HEK293T (cell line): ENCODE data around the gene DOCK9.

ENCODE experiments used
- CTCF ChIA-PET: fragments of 350-600 bp; formaldehyde crosslinking; extraction: SDS; loops from one replicate; lab custom pipeline; 2021; ENCODE audit warnings: antibody characterized with exemption, inconsistent platforms; lab: Yijun Ruan, JAX
- POLR2A ChIA-PET: fragments of 350-600 bp; formaldehyde crosslinking; extraction: SDS; loops from one replicate; lab custom pipeline; 2020; ENCODE audit warnings: antibody characterized with exemption, inconsistent platforms; lab: Yijun Ruan, JAX
- DNase-seq: peaks from one replicate; pipeline ENCODE4 v3.0.0; 2012; ENCODE audit warnings: mixed read lengths; ENCODE audit errors: extremely low spot score
- ARNT ChIP-seq: fragments of 450-650 bp; IDR thresholded peaks from 2 replicates; pipeline ENCODE4 v1.6.1; 2017; ENCODE audit warnings: mild to moderate bottlenecking
- BHLHE40 ChIP-seq: fragments of 450-650 bp; IDR thresholded peaks from 2 replicates; pipeline ENCODE4 v1.6.1; 2016; ENCODE audit warnings: mild to moderate bottlenecking, moderate library complexity, borderline replicate concordance
- CTBP1 ChIP-seq: fragments of 450-650 bp; IDR thresholded peaks from 2 replicates; pipeline ENCODE4 v1.6.1; 2016; ENCODE audit warnings: borderline replicate concordance
- ELF4 ChIP-seq: fragments of 450-650 bp; IDR thresholded peaks from 2 replicates; pipeline ENCODE4 v1.6.1; 2017; ENCODE audit warnings: antibody characterized with exemption
- FOXA1 ChIP-seq: fragments of 450-650 bp; IDR thresholded peaks from 2 replicates; pipeline ENCODE4 v1.6.1; 2016; ENCODE audit warnings: mild to moderate bottlenecking
- FOXK2 ChIP-seq: fragments of 450-650 bp; IDR thresholded peaks from 2 replicates; pipeline ENCODE4 v1.6.1; 2016; ENCODE audit warnings: mild to moderate bottlenecking
- FOXM1 ChIP-seq: fragments of 450-650 bp; IDR thresholded peaks from 2 replicates; pipeline ENCODE4 v1.6.1; 2017; ENCODE audit warnings: mild to moderate bottlenecking, borderline replicate concordance
- HDGF ChIP-seq: fragments of 450-650 bp; IDR thresholded peaks from 2 replicates; pipeline ENCODE4 v1.6.1; 2017; ENCODE audit warnings: antibody characterized with exemption, borderline replicate concordance
- L3MBTL2 ChIP-seq: fragments of 450-650 bp; conservative IDR thresholded peaks from 2 replicates; pipeline ENCODE4 v1.6.1; 2016; ENCODE audit warnings: mild to moderate bottlenecking
- LEF1 ChIP-seq: fragments of 450-650 bp; IDR thresholded peaks from 2 replicates; pipeline ENCODE4 v1.6.1; 2017; ENCODE audit warnings: mild to moderate bottlenecking, borderline replicate concordance
- NFRKB ChIP-seq: fragments of 450-650 bp; IDR thresholded peaks from 2 replicates; pipeline ENCODE4 v1.6.1; 2016; ENCODE audit warnings: mild to moderate bottlenecking, moderate library complexity
- PKNOX1 ChIP-seq: fragments of 450-650 bp; IDR thresholded peaks from 2 replicates; pipeline ENCODE4 v1.6.1; 2016
- SP1 ChIP-seq: fragments of 450-650 bp; IDR thresholded peaks from 2 replicates; pipeline ENCODE4 v1.6.1; 2017
- SUZ12 ChIP-seq: fragments of 450-650 bp; IDR thresholded peaks from 2 replicates; pipeline ENCODE4 v1.6.1; 2016; ENCODE audit warnings: mild to moderate bottlenecking
- TARDBP ChIP-seq: fragments of 450-650 bp; IDR thresholded peaks from 2 replicates; pipeline ENCODE4 v1.6.1; 2016
- ZNF384 ChIP-seq: fragments of 450-650 bp; IDR thresholded peaks from 2 replicates; pipeline ENCODE4 v1.6.1; 2016

Gene DOCK9

GRCh38 chr13:98787996-98788395 lies 189.9 kb downstream of the DOCK9 start:
- ChIA-PET CTCF (no interaction called here), POLR2A (no interaction called here)
- TF ChIP-seq NFRKB (no peak), FOXK2 (no peak), CTBP1 (no peak), SUZ12 (no peak), FOXM1 (no peak), FOXA1 (no peak), PKNOX1 (no peak), LEF1 (no peak)
- DNase-seq = no peak

DNA sequence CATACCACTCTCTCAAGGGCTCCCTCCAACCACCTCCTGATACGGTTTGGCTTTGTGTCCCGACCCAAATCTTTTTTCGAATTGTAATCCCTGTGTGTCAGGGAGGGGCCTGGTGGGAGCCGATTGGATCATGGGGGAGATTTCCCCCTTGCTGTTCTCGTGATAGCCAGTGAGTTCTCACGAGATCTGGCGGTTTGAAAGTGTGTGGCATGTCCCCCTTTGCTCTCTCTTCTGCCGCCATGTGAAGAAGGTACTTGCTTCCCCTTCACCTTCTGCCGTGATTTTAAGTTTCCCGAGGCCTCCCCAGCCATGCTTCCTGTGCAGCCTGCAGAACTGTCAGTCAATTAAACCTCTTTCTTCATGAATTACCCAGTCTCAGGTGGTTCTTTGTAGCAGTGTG lies 190.7 kb downstream of the DOCK9 start:
- TF ChIP-seq ZNF384 = no peak
- no peak for TF ChIP-seq SP1
- POLR2A ChIA-PET = no interaction called here
- CTCF ChIA-PET = no interaction called here

GRCh38 chr13:98786023-98786422 lies 191.8 kb downstream of the DOCK9 start:
- ChIA-PET POLR2A (no interaction called here), CTCF (no interaction called here)
- no peak for DNase-seq
- TF ChIP-seq SP1 = no peak

More for the DNA sequence above, 190.7 kb downstream of the DOCK9 start:
- DNase-seq = no peak

DNA sequence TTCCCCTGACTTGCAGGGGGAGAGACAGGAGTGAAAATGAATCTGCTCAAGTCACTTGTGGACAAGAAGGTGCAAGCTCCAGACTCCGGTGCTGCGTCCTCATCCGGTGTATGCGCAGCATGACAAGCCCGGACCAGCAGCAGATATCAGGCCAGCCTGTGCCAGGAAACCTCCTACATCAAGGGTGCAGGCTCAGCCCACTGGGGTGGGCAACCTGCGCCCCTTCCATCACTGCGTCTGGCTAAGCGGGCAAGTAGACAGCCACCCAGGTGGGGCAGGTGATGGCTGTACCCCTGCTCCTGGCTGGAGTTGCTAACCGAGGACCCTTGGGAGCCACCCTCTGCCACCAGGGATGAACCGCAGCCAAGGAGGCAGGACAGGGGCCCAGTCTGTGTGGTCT lies 192.5 kb downstream of the DOCK9 start:
- TF ChIP-seq FOXK2 = no peak
- no peak for TF ChIP-seq L3MBTL2
- no peak for TF ChIP-seq ELF4
- no peak for TF ChIP-seq ZNF384
- no peak for TF ChIP-seq CTBP1
- POLR2A ChIA-PET = no interaction called here
- no peak for DNase-seq
- CTCF ChIA-PET = no interaction called here

DNA sequence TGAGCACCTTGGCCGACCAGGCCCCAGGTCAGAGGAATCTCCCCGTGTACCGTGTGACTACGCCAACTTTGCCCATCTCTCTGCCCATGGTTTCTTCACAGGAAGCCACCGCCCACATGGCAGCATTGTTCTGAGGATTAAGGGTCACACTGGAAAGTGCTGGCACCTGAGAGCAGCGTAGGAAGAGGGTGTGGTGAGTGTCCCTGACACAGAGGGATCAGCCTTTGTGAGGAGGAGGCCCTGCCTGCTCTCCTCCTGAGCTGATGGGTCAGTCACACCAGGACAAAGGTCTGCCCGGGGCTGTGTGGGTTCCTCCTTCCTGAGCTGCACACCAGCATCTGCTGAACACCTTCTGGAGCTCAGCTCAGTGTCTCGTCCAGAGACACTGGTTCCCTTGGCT lies 193.2 kb downstream of the DOCK9 start:
- DNase-seq = no peak
- ChIA-PET CTCF (no interaction called here), POLR2A (no interaction called here)
- no peak for TF ChIP-seq HDGF
- no peak for TF ChIP-seq BHLHE40
- no peak for TF ChIP-seq LEF1
- TF ChIP-seq SUZ12 = no peak
- no peak for TF ChIP-seq FOXM1
- TF ChIP-seq ELF4 = no peak
- TF ChIP-seq ARNT = no peak
- TF ChIP-seq L3MBTL2 = no peak
- TF ChIP-seq SP1 = no peak
- no peak for TF ChIP-seq PKNOX1
- TF ChIP-seq TARDBP = no peak
- TF ChIP-seq FOXK2 = no peak
- no peak for TF ChIP-seq FOXA1
- no peak for TF ChIP-seq ZNF384
- TF ChIP-seq CTBP1 = no peak
- TF ChIP-seq NFRKB = no peak

DNA sequence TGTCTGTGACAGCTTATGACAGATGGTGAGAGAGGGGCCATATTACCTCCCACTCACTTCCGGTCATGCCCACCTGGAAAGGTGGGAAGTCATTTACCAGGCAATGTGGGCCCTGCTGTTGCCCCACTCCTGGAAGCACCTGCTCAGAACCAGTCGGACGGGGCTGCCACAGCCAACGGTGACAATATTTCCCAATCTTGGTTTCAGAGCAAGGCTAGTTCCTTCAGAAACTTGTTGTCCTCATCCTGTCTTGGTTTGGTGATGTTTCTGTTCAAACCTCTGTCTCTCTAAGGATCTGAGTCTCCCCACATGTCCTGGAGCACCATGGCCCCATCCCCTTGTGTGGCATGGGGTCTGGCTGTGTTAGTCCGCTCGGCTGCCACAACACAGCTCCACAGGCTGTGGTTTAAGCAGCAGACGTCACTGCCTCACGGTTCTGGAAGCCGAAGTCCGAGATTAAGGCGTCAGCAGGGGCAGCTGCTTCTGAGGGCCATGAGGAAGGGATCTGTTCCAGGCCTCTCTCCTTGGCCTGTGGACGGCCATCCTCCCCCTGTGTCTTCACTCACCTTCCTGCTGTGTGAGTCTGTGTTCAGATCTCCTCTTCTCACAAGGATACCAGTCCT lies 193.9 kb downstream of the DOCK9 start:
- ChIA-PET CTCF (no interaction called here), POLR2A (no interaction called here)
- no peak for DNase-seq
- TF ChIP-seq PKNOX1 (no peak), CTBP1 (no peak), BHLHE40 (no peak), ZNF384 (no peak), HDGF (no peak), L3MBTL2 (no peak), LEF1 (no peak), NFRKB (no peak), ELF4 (no peak), SUZ12 (no peak), TARDBP (no peak)

- no peak for DNase-seq
- ChIA-PET POLR2A (no interaction called here), CTCF (no interaction called here)
- TF ChIP-seq BHLHE40 (no peak), L3MBTL2 (no peak), SUZ12 (no peak), ARNT (no peak), PKNOX1 (no peak), SP1 (no peak), ELF4 (no peak), TARDBP (no peak), CTBP1 (no peak), FOXM1 (no peak), FOXA1 (no peak), LEF1 (no peak), HDGF (no peak), NFRKB (no peak), ZNF384 (no peak)
Observed at GRCh38 chr13:98782654-98783053, 195.2 kb downstream of the DOCK9 start.
